Panc1 (cell line): Measurements from ENCODE around the gene FRMD4A. TPM values are rescaled to one million over a fixed set of nuclear protein-coding genes. Genes with fewer than 3 reads are reported as not detected.

Source experiments
- ATAC-seq: fragments of 200-7000 bp; cut with Tn5 transposase; 2 replicates; pipeline ENCODE4 v1.9.1; 2020; ENCODE audit warnings: mild to moderate bottlenecking, moderate library complexity
- BruUV-seq: library from RNA; stranded (reverse); fragments of 400-500 nt; replicated peaks from 2 replicates; lab custom pipeline; 2021; lab: Mats Ljungman, UMichigan
- CTCF ChIA-PET: fragments of 300-600 bp; sonication (Branson Sonifier 250); formaldehyde crosslinking; loops from one replicate; lab custom pipeline; 2022; ENCODE audit warnings: antibody characterized with exemption; lab: Charles Lee
- POLR2A ChIA-PET: fragments of 300-600 bp; sonication (Branson Sonifier 250); formaldehyde crosslinking; loops from one replicate; lab custom pipeline; 2022; ENCODE audit warnings: antibody characterized with exemption; lab: Charles Lee
- DNase-seq: peaks from one replicate; pipeline ENCODE4 v3.0.0-alpha.2; 2010; ENCODE audit warnings: low read depth, low spot score
- H3K27ac ChIP-seq: 2 replicates; pipeline ENCODE4 v1.5.1; 2011; ENCODE audit warnings: mild to moderate bottlenecking, low read length, inconsistent platforms
- H3K27me3 ChIP-seq: fragments of 200-500 bp; sonication (Bioruptor generic); 2 replicates; pipeline ENCODE4 v1.6.0; 2014; ENCODE audit warnings: low read length, inconsistent platforms; ENCODE audit not compliant: control insufficient read depth, insufficient read depth
- H3K36me3 ChIP-seq: fragments of 200-500 bp; sonication (Bioruptor generic); 2 replicates; pipeline ENCODE4 v1.5.1; 2014; ENCODE audit warnings: inconsistent platforms, mild to moderate bottlenecking, low read length, moderate library complexity; ENCODE audit not compliant: control insufficient read depth, insufficient read depth
- H3K4me1 ChIP-seq: 2 replicates; pipeline ENCODE4 v1.5.1; 2011; ENCODE audit warnings: inconsistent platforms, mild to moderate bottlenecking, low read length, moderate library complexity; ENCODE audit not compliant: control insufficient read depth, insufficient read depth
- H3K4me3 ChIP-seq, 2 experiments: 2 replicates each; pipeline ENCODE4 v1.5.1; 2011 to 2012; ENCODE audit warnings: low read depth in 2 of 2, low read length in 2 of 2, mild to moderate bottlenecking in 2 of 2, inconsistent platforms in 1 of 2, moderate library complexity in 1 of 2
- H3K9me3 ChIP-seq: fragments of 200-500 bp; sonication (Bioruptor generic); 2 replicates; pipeline ENCODE4 v1.5.1; 2014; ENCODE audit warnings: low read depth, mild to moderate bottlenecking, inconsistent platforms, low read length, moderate library complexity; ENCODE audit not compliant: control insufficient read depth, insufficient read depth
- POLR2AphosphoS5 ChIP-seq: IDR thresholded peaks from 2 replicates; pipeline ENCODE4 v1.6.1; 2012; ENCODE audit warnings: mild to moderate bottlenecking, low read depth, low read length, moderate library complexity
- SIN3A ChIP-seq: IDR thresholded peaks from 2 replicates; pipeline ENCODE4 v1.6.1; 2012; ENCODE audit warnings: low read depth, mild to moderate bottlenecking, low read length, moderate library complexity, borderline replicate concordance; ENCODE audit not compliant: insufficient read depth
- TCF7L2 ChIP-seq: IDR thresholded peaks from 2 replicates; pipeline ENCODE4 v1.6.1; 2011; ENCODE audit warnings: mild to moderate bottlenecking, low read depth, low read length, inconsistent platforms
- in situ Hi-C: cut with HindIII; loops from 2 replicates; pipeline ENCODE4 v1.10.0; 2016; ENCODE audit warnings: low sequenced_read_pairs, low pct_unique_long_range_greater_than_20kb
- intact Hi-C: fragments of 100-400 bp; cut with micrococcal nuclease; formaldehyde crosslinking; loops from one replicate; pipeline ENCODE4 v1.10.0; 2022; ENCODE audit not compliant: unreplicated experiment
- total RNA-seq: library from RNA; stranded (reverse); gene quantifications from one replicate; pipeline ENCODE4 v1.2.1, GENCODE V29; 2021; ENCODE audit not compliant: unreplicated experiment
- TF ChIP-seq, protein P1 (sequence below): fragments of 450-650 bp; IDR thresholded peaks from 2 replicates; pipeline ENCODE4 v1.5.1; 2017; ENCODE audit warnings: mild to moderate bottlenecking
- TF ChIP-seq, protein P2 (sequence below), 2 experiments: IDR thresholded peaks; 2 replicates each; pipeline ENCODE4 v1.6.1; 2011 to 2012; ENCODE audit warnings: low read depth in 2 of 2, control low read depth in 1 of 2, low read length in 1 of 2, mild to moderate bottlenecking in 1 of 2, moderate library complexity in 1 of 2; ENCODE audit not compliant: insufficient read depth in 1 of 2

FRMD4A gene
- total RNA-seq, 1 experiment from 2014 or later, result 7.1 TPM

DNA sequence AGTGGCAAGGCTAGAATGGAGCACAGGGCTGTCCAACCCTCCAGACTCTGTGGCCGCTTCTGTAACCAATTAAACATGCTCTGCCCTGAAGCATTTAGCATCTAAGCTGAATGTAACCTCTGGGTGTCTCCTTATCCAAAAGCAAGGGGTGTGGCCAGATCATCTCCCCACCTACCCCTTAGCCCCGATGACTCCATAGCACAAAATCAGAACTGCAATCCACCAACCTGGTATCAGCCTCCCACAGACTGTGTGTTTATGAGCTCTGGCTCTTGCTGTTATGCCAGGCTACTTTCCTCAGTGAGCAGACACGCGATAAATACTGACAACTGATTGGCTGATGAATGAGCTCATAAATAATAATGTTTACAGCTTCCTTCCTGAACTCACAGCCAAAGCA lies 3.2 kb downstream of the FRMD4A start:
- no peak for ATAC-seq
- intact Hi-C loops (no loop called here), in situ Hi-C loops (no loop called here)
- Histone ChIP-seq H3K9me3 (no peaks in the 10 kb centered on the region), H3K27me3 (no peaks in the 10 kb centered on the region), H3K4me3 (no peak overlapping the region), H3K4me1 (no peaks in the 10 kb centered on the region), H3K36me3 (no peaks in the 10 kb centered on the region), H3K27ac (no peak overlapping the region)
- no peak for TF ChIP-seq TCF7L2
- TF ChIP-seq, protein P1, sequence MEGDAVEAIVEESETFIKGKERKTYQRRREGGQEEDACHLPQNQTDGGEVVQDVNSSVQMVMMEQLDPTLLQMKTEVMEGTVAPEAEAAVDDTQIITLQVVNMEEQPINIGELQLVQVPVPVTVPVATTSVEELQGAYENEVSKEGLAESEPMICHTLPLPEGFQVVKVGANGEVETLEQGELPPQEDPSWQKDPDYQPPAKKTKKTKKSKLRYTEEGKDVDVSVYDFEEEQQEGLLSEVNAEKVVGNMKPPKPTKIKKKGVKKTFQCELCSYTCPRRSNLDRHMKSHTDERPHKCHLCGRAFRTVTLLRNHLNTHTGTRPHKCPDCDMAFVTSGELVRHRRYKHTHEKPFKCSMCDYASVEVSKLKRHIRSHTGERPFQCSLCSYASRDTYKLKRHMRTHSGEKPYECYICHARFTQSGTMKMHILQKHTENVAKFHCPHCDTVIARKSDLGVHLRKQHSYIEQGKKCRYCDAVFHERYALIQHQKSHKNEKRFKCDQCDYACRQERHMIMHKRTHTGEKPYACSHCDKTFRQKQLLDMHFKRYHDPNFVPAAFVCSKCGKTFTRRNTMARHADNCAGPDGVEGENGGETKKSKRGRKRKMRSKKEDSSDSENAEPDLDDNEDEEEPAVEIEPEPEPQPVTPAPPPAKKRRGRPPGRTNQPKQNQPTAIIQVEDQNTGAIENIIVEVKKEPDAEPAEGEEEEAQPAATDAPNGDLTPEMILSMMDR, result no peak
- no peak for TF ChIP-seq POLR2AphosphoS5
- TF ChIP-seq, protein P2, sequence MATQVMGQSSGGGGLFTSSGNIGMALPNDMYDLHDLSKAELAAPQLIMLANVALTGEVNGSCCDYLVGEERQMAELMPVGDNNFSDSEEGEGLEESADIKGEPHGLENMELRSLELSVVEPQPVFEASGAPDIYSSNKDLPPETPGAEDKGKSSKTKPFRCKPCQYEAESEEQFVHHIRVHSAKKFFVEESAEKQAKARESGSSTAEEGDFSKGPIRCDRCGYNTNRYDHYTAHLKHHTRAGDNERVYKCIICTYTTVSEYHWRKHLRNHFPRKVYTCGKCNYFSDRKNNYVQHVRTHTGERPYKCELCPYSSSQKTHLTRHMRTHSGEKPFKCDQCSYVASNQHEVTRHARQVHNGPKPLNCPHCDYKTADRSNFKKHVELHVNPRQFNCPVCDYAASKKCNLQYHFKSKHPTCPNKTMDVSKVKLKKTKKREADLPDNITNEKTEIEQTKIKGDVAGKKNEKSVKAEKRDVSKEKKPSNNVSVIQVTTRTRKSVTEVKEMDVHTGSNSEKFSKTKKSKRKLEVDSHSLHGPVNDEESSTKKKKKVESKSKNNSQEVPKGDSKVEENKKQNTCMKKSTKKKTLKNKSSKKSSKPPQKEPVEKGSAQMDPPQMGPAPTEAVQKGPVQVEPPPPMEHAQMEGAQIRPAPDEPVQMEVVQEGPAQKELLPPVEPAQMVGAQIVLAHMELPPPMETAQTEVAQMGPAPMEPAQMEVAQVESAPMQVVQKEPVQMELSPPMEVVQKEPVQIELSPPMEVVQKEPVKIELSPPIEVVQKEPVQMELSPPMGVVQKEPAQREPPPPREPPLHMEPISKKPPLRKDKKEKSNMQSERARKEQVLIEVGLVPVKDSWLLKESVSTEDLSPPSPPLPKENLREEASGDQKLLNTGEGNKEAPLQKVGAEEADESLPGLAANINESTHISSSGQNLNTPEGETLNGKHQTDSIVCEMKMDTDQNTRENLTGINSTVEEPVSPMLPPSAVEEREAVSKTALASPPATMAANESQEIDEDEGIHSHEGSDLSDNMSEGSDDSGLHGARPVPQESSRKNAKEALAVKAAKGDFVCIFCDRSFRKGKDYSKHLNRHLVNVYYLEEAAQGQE (IDR thresholded peaks at IDR 0.05; ENCODE audit: insufficient read depth in 1 of 2, low read depth in 2 of 2, low read length in 1 of 2), result no peak
- TF ChIP-seq SIN3A, result no peak
- no peak for DNase-seq
- CTCF ChIA-PET, result no interaction called here
- BruUV-seq, result no TSS peak
- POLR2A ChIA-PET, result no interaction called here

DNA sequence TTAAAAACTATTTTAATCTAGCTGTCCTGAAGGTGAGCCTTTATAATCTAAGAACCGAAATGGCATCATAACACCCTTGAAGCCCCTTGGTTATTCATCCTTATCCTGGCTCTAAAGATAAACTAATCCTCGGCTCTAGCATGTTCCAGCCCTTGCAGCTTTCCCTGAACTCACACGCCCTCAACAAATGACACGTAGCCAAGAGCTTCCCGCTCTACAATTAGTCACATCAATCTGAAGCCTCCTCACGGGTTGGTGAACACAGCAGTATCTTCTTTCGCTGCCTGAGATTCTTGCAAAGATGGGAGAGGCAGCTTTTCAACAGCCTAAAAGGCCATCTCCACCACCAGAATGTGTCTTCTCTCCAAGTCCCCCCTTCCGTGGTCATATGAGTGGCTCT lies 4.1 kb downstream of the FRMD4A start:
- TF ChIP-seq, protein P2 (IDR thresholded peaks at IDR 0.05; ENCODE audit: insufficient read depth in 1 of 2, low read depth in 2 of 2, low read length in 1 of 2), result no peak
- no peak for TF ChIP-seq SIN3A
- TF ChIP-seq, protein P1, result no peak
- no peak for TF ChIP-seq TCF7L2
- TF ChIP-seq POLR2AphosphoS5, result no peak
- DNase-seq, result no peak
- no peaks in the 10 kb centered on the region for H3K27me3 ChIP-seq

More for the DNA sequence above, 4.1 kb downstream of the FRMD4A start:
- in situ Hi-C loops, result no loop called here
- BruUV-seq, result no TSS peak
- intact Hi-C loops, result no loop called here
- ATAC-seq, result no peak
- POLR2A ChIA-PET, result no interaction called here
- no peak overlapping the region for H3K27ac ChIP-seq
- no peak overlapping the region for H3K4me3 ChIP-seq
- H3K36me3 ChIP-seq, result no peaks in the 10 kb centered on the region
- no peaks in the 10 kb centered on the region for H3K4me1 ChIP-seq
- CTCF ChIA-PET, result no interaction called here
- no peaks in the 10 kb centered on the region for H3K9me3 ChIP-seq
